K562 (cell line): ENCODE results near the gene ZNF12. TPM values are rescaled to one million over a fixed set of nuclear protein-coding genes. Genes with fewer than 3 reads are reported as not detected.
A peak's percentile ranks its signal among the peaks of the same experiment; 100 is the strongest.

Experiments used
- BMI1 ChIP-seq: fragments of 150-350 bp; IDR thresholded peaks from 2 replicates; pipeline ENCODE4 v1.6.1; 2014; ENCODE audit warnings: low read length
- GMEB1 ChIP-seq: fragments of 250-450 bp; sonication (Bioruptor Pico); IDR thresholded peaks from 2 replicates; pipeline ENCODE4 v1.4.0; 2020; ENCODE audit warnings: mild to moderate bottlenecking
- GTF2F1 ChIP-seq: IDR thresholded peaks from 2 replicates; pipeline ENCODE4 v1.6.1; 2011; ENCODE audit warnings: low read depth, low read length, improper control_type of control experiment
- L3MBTL2 ChIP-seq: fragments of 450-650 bp; IDR thresholded peaks from 2 replicates; pipeline ENCODE4 v1.6.1; 2016; ENCODE audit warnings: mild to moderate bottlenecking, moderate library complexity
- NELFE ChIP-seq: IDR thresholded peaks from 2 replicates; pipeline ENCODE4 v1.6.1; 2011; ENCODE audit warnings: mild to moderate bottlenecking; ENCODE audit not compliant: insufficient read depth, insufficient read length
- NFIC ChIP-seq: fragments of 450-650 bp; IDR thresholded peaks from 2 replicates; pipeline ENCODE4 v1.6.1; 2017; ENCODE audit warnings: mild to moderate bottlenecking, inconsistent platforms
- SIN3B ChIP-seq: fragments of 450-650 bp; IDR thresholded peaks from 2 replicates; pipeline ENCODE4 v1.6.1; 2017; ENCODE audit warnings: low read depth, mild to moderate bottlenecking, moderate library complexity
- SIX5 ChIP-seq, 2 experiments: IDR thresholded peaks; 2 replicates each; pipeline ENCODE4 v1.6.1; 2011; ENCODE audit warnings: low read length in 2 of 2, borderline replicate concordance in 1 of 2, low read depth in 1 of 2, mild to moderate bottlenecking in 1 of 2, moderate library complexity in 1 of 2; ENCODE audit not compliant: insufficient read depth in 1 of 2
- SRSF1 ChIP-seq: fragments of 200-400 bp; formaldehyde crosslinking; IDR thresholded peaks from 2 replicates; pipeline ENCODE4 v1.6.1; 2017; ENCODE audit warnings: mild to moderate bottlenecking, low read depth, low read length, moderate library complexity
- TFAP4 ChIP-seq: sonication (generic); formaldehyde crosslinking; IDR thresholded peaks from 2 replicates; pipeline ENCODE4 v1.8.0; 2022; ENCODE audit warnings: missing genetic modification reagents, mild to moderate bottlenecking, moderate library complexity, borderline replicate concordance
- THRA ChIP-seq: fragments of 450-650 bp; IDR thresholded peaks from 2 replicates; pipeline ENCODE4 v1.6.1; 2017; ENCODE audit warnings: mild to moderate bottlenecking, moderate library complexity
- ZBTB43 ChIP-seq: sonication (generic); formaldehyde crosslinking; IDR thresholded peaks from 2 replicates; pipeline ENCODE4 v1.8.0; 2023; ENCODE audit warnings: mild to moderate bottlenecking, missing genetic modification reagents
- ZNF282 ChIP-seq: sonication (generic); formaldehyde crosslinking; IDR thresholded peaks from 2 replicates; pipeline ENCODE4 v1.8.1; 2023; ENCODE audit warnings: missing genetic modification reagents
- ZNF696 ChIP-seq: fragments of 250-450 bp; sonication (Bioruptor Pico); conservative IDR thresholded peaks from 2 replicates; pipeline ENCODE4 v1.4.0; 2020; ENCODE audit warnings: mild to moderate bottlenecking, moderate library complexity
- polyA plus RNA-seq, 8 experiments: library from polyadenylated mRNA; depleted of rRNA in 4 of 8; stranded (reverse) in 5 of 8; unstranded in 3 of 8; fragments of >200 nt; fragmentation: Nextera tagmentation in 2 of 8; fragmentation: Illumina TruSeq in 1 of 8; extraction: Ambion mirVana in 2 of 8; extraction: Trizol in 1 of 8; gene quantifications; 2 replicates each; pipeline versions ENCODE4 v1.2.1 to v1.2.3, GENCODE V29; 2011 to 2014; ENCODE audit warnings: inconsistent platforms in 1 of 8, missing spikeins in 1 of 8
- total RNA-seq, 7 experiments: library from RNA; depleted of rRNA in 6 of 7; stranded (reverse); fragments of >200 nt in 6 of 7; fragmentation: Illumina TruSeq in 2 of 7; extraction: Trizol in 2 of 7; gene quantifications; 2 replicates each; pipeline versions ENCODE4 v1.2.1 to v1.2.3, GENCODE V29; 2011 to 2021; ENCODE audit warnings: low replicate concordance in 1 of 7

ZNF12 gene
- total and polyA plus RNA-seq, 9 of the 15 experiments (the other 6 are each of a cell fraction or from before 2014, with no cell fraction given): 5.8 to 32.3 (median 18.9) TPM

- no peak for TF ChIP-seq ZBTB43
- peak; percentile 68 for TF ChIP-seq L3MBTL2
- no peak for TF ChIP-seq NELFE
- 0 out of 2 replicates have a peak, but pooled peaks have one; percentile 17 for TF ChIP-seq GTF2F1
- no peak for TF ChIP-seq SRSF1
- peak; percentile 34; the same call in 1 of the 2 replicates for TF ChIP-seq TFAP4 (CRISPR knock-in tag)
- TF ChIP-seq THRA: no peak
- no peak; the same call in 1 of the 2 replicates for TF ChIP-seq ZNF282
- peak; percentile 75 for TF ChIP-seq SIN3B
- TF ChIP-seq BMI1: no peak
- TF ChIP-seq NFIC: no peak
- TF ChIP-seq ZNF696: no peak
- TF ChIP-seq GMEB1 (CRISPR knock-in tag): 0 out of 2 replicates have a peak, but pooled peaks have one; percentile 23
- TF ChIP-seq SIX5 (IDR thresholded peaks at IDR 0.05; ENCODE audit: borderline replicate concordance in 1 of 2, insufficient read depth in 1 of 2, low read depth in 1 of 2, low read length in 2 of 2): no peak
These were observed at the start of gene ZNF12 (continued) for GRCh38 chr7:6706666-6707407.
